Stimulated activated CD8-positive, alpha-beta memory T cell treated with anti-CD3 and anti-CD28 coated beads, Interleukin-2, amount 100 ng/mL, for 1 hour (primary cell): ENCODE results near the gene MOSPD3.

ENCODE experiments used
- DNase-seq, 2 donors: peaks; one replicate each; pipeline ENCODE4 v3.0.0-alpha.2; 2020; ENCODE audit warnings: low read depth in 2 of 2

Gene MOSPD3

DNA sequence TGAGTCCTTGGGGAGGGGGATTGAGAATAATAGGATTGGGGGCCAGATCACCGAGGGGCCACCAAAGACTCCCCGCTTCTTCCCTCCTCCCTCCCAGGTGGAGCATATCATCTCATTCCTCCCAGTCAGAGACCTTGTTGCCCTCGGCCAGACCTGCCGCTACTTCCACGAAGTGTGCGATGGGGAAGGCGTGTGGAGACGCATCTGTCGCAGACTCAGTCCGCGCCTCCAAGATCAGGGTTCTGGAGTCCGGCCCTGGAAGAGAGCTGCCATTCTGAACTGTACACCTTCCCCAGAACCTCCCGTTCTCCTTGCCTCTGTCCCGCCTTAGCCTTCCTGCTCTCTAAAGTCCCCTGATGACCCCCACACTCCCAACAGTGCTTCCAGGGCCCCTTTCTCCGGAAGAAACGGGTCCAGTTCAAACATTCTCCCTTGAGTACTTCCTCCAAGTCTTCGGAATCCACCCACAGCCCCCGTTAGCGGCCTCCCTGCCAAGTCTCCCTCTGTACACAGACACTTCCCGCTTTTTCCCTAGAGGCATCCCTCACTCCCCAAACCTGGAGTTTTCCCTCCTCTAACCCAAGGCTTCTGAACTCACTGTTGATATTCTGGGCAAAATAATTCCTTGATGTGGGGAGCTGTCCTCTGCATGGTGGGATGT lies 22.1 kb upstream of the MOSPD3 start:
- no peak for DNase-seq

DNA sequence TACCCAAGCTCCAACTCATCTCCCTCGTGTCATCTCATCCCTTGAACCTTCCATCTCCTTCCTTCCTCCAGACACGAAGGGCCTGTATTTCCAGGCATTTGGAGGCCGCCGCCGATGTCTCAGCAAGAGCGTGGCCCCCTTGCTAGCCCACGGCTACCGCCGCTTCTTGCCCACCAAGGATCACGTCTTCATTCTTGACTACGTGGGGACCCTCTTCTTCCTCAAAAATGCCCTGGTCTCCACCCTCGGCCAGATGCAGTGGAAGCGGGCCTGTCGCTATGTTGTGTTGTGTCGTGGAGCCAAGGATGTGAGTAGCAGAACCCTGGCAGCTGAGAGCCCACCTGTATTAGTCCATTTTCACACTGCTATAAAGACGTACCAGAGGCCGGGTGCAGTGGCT lies 20.7 kb upstream of the MOSPD3 start:
- no peak for DNase-seq

DNA sequence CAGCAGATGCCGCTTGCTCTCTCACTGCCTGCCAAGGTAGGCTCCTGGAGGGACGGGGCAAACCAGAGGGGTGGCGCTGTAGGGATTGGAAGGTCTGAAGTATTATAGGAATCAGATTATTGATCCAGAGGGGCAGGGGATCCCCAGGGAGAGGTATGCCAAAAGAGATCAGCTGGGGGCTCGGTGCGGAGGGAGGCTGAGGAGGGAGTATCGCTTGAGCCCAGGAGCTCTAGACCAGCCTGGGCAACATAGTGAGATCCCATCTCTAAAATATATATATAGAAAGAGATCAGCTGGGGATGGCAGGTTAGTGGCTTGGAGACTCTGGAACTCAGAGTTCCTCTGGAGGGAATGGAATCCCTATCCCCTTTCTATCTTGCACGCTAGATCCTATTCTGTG lies 17.2 kb upstream of the MOSPD3 start:
- no peak for DNase-seq

DNA sequence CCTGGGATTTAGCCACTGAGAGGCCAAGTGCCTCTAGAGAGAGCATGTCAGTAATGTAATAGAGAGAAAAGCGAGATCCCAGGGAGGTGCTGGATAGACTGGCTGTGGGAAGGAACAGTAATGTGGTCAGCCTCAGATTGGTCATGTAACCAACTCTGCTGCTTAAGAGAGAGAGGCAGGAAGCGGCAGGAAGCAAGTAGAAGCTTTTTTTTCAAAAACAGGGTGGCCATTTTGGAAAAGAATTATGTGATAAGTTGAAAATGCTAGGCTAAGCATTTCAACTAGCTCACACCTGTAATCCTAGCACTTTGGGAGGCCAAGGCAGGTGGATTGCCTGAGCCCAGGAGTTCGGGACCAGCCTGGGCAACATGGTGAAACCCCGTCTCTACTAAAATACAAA lies 13.9 kb upstream of the MOSPD3 start:
- no peak for DNase-seq

DNA sequence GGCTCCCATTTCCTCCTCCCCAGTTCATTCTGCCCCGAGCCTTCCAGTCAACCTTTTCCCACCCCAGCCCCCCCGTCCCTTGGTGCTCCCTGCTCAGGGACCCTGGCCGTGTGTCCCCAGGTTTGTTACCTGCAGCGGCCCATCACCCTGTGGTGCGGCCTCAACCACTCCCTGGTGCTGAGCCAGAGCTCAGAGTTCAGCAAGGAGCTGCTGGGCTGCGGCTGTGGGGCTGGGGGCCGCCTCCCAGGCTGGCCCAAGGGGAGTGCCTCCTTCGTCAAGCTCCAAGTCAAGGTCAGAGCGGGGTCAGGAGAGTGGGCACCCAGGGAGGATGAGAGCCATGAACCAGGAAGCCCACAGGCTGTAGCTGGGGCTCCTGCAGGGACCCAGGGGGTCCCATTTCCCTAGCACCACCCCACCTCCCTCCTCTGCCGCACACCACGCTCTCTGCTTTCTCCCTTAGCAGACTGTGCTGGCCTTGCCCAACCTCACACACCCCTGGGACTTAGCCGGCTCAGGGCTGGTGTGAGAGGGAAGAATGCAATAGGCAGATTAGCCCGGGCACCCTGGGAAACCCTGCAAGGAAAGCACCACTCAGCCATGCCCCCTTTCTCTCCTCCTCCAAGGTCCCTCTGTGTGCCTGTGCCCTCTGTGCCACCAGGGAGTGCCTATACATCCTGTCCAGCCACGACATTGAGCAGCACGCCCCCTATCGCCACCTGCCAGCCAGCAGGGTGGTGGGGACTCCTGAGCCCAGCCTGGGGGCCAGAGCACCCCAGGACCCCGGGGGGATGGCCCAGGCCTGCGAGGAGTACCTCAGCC lies 12.2 kb upstream of the MOSPD3 start:
- DNase-seq, result no peak

DNA sequence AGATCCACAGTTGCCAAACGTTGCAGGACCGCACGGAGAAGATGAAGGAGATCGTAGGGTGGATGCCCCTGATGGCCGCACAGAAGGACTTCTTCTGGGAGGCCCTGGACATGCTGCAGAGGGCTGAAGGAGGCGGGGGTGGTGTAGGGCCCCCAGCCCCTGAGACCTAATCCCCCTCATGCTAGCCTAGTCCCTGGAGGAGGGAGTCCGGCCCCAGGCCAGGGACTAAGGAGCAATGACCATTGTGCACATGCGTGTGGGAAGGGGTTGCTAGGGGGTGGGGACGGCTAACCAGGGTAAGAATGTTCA lies 11.7 kb upstream of the MOSPD3 start:
- DNase-seq, result no peak

DNA sequence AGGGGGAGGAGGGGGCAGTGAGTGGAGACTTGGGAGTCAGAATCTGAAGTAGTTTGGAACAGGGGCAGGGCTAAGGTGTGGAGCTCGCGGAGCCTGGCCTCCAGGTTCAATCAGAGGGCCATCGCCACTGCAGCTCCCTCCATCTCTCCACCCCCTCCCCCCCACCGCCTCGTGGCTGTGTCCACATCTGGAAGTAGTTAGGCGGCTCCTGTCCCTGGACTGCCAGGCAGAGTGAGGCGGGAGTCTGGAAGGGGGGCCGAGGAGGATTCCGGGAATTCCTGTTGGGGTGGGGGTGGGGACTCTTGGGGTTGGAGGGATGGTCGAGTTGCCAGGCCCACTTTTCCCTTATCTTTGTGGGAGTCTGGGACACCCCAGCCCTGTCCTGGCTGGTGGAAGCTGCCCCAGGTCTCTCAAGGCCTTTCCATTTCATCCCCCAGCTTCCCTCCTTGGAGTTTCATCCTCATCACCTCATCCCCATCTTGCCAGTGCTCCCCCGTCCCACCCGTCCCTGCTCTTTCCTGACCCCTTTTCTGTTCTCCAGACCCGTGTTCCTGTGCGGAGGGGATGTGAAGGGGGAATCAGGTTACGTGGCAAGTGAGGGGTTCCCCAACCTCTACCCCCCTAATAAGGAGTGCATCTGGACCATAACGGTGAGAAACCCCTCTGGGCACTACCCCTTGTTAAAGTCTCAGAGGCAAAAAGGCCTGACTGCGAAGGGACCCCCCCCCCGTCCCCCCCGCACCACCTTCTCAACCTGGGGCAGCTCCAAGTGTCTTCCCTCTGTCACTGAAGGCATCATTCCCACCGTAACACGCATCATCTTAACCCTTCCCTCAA lies 9.2 kb upstream of the MOSPD3 start:
- DNase-seq, result no peak

DNA sequence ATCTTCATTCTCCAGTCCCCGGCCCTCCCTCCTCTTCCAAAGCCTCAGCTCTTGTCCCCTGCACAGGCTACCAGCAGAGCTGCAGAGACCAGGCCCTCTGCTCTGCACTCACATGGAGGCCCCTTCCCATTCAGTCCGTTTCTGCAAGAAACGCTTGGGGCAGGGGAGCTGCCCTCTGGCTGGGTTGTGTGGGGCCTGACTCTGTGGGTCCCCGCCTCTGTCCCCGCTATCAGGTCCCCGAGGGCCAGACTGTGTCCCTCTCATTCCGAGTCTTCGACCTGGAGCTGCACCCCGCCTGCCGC lies 8.7 kb upstream of the MOSPD3 start:
- DNase-seq, result no peak

DNA sequence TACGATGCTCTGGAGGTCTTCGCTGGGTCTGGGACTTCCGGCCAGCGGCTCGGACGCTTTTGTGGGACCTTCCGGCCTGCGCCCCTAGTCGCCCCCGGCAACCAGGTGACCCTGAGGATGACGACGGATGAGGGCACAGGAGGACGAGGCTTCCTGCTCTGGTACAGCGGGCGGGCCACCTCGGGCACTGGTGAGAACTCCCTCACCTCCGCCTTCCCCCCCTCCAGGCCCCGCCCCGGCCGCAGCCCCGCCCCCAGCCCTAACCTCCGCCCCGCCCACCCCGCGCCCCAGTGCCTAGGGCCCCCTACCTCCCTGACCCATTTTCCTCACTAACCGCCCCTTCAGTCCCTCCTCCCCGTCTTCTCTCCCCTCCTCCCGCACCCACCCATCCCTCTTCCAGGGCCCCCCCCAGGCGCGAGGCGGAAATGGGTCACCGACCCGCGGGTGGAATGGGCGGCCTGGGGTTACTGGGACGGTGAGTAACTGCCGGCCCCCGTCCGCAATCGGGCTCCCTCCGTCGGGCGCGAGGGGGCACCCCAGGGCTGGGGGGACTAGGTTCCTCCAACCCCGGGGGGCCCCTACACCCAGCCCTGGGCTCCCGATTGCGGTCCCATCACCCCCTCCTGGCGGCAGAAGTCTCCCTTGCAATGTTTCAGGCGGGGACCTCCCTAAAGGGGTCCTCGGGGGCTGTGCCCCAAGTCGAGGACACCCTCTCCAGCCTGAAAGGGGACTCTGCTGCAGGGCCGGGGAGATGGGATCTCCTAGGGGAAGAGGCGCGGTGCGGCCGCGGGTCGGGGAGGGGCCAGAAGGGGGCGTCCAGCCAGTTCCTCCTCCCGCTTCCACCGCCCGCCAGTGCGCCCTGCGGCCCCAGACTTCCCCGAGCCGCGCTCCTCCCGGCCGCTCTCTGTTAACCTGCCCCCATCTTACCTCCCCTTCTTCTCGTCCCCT lies 8.0 kb upstream of the MOSPD3 start:
- peak; percentile 43 to 59 for DNase-seq

DNA sequence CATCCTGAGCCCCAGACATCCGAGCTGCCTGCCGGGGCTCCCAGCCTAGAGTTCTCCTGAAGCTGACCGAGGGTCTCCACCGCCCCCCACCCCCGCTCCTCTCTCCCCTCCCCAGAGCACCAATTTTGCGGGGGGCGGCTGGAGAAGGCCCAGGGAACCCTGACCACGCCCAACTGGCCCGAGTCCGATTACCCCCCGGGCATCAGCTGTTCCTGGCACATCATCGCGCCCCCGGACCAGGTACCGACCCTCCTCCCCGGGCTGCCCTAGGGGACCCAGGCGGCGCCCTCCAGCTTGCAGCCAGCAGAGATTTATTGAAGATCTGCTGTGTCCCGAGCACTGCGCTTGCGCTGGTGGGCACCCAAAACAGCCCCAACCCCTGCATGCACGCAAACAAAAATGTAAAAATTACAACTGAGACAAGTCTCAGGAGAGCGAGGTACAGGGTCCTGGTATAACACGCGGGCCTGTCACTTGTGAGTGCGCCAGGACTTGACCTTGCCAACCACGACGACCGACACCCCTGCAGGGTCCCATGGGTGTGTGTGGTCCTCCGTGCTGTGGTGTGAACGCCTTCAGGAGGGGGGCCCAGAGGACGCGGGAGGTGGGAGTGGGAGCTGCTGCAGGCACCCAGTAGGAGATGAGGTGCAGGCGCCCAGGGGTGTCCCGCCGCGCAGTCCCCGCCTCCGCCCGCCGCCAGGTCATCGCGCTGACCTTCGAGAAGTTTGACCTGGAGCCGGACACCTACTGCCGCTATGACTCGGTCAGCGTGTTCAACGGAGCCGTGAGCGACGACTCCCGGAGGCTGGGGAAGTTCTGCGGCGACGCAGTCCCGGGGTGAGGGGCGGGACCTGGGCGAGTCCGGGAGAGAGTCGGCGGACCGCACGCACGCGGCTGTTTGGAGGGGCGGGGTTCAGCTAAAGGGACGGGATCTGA lies 7.1 kb upstream of the MOSPD3 start:
- DNase-seq, result no peak

DNA sequence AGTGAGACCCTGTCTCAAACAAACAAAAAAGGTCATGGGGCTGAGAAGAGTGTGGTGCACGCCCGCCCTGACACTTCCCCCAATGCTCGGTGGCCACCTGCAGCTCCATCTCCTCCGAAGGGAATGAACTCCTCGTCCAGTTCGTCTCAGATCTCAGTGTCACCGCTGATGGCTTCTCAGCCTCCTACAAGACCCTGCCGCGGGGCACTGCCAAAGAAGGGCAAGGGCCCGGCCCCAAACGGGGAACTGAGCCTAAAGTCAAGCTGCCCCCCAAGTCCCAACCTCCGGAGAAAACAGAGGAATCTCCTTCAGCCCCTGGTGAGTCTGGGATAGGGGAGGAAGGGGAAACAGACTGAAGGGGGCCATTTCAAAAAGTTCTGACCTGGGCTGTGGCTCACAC lies 6.0 kb upstream of the MOSPD3 start:
- DNase-seq, result no peak

DNA sequence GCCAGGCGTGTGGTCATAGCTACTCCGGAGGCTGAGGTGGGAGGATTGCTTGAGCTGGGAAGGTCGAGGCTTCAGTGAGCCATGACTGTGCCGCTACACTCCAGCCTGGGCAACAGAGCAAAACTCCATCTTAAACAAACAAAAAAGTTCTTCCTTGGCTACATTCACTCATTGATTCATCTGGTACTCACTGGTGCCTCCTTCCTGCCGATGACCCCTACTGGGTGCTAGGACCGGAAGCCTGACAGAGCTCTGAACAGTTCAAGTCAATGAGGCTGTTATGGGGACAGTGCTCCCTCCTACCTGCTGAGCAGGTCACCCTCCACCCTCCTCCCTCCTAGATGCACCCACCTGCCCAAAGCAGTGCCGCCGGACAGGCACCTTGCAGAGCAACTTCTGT lies 5.2 kb upstream of the MOSPD3 start:
- no peak for DNase-seq

DNA sequence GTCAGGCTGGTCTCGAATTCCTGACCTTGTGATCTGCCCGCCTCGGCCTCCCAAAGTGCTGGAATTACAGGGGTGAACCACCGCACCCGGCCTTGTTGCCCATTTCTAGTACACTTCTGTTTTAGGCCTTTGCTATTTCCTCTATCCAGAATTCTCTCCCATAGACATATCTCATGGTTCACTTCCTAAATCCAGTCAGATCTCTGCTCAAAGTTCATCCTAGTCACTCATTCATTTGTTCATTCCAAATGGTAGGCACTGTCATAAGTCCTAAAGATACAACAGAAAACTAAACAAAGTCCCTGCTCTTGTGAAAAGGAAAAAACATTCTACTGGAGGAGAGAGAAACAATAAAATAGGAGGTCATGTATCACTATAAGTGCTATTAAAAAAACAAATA lies 2.4 kb upstream of the MOSPD3 start:
- no peak for DNase-seq

DNA sequence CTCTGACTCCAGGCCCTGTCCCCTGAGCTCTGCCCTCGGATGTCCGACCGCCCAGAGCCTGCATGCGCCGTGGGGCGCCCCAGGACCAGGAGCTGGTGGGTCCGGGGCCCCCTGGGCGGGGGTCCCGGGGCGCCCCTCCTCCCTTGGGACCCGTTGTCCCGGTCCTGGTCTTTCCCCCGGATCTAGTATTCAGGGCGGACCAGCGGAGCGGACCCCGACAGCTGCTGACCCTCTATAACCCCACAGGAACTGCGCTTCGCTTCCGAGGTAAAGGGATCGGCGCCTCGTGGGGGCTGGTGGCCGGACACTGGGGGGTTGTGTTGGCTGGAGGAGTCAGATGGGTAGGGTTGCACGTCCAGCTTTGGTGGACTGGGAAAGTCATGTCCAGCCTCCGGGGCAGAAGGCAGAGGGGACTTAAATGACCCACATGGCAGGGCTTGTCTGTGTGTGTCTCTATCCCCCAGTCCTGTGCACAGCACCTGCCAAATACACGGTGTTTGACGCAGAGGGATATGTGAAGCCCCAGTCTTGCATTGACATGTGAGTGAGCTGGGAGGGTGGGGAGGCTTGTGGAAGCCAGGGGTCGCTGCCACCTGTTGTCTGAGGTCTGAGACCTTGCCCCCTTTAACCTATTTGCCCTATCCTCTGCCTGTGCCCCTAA lies 520 bp downstream of the MOSPD3 start:
- DNase-seq, result no peak

DNA sequence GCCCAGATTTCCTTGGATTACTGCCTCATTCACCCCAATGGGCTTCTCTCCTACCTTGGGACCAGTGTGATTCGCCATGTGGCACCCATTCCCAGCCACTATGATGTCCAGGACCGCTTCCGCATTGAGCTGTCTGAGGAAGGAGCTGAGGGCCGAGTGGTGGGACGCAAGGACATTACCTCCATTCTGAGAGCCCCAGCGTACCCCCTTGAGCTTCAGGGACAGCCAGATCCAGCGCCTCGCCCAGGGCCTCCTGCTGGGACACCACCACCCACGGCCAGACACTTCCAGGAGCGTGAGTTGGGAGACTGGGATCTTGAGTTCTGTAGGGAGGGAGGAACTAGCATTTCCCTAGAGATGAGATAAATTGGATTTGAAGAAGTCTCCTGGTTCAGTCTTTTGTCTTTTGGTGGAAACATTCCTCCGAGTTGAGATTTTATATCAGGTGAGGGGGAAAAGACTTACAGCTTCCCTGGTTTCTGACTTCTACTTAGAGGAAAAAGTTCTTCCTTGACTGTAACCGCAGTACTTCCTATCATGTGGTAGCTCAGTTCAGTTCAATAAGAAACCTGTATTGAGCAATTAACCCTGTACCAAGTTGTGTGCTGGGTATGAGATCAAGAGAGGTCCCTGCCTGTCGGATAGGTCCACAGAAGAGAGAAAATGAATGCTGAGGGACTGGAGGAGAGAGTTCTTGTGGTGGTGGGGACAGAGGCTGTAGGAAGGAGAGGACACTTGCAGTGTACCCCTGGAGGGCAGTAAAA lies 1.3 kb downstream of the MOSPD3 start:
- DNase-seq, result no peak

DNA sequence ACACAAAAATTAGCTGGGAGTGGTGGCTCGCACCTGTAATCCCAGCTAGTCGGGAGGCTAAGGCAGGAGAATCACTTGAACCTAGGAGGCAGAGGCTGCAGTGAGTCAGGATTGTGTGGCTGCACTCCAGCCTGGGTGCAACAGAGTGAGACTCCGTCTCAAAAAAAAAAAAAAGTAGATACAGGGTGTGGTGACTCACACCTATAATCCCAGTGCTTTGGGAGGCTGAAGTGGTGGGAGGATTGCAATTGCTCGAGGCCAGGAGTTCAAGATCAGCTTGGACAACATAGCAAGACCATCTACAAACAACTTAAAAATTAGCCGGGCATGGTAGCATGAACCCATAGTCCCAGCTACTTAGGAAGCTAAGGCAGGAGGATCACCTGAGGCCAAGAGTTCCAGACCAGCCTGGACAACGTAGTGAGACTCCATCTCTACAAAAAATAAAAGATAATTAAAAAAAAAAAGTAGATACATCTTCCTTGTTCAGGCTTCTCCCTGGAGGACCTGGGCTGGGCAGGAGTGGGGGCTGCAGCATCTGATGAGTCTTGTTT lies 2.0 kb downstream of the MOSPD3 start:
- DNase-seq, result no peak

DNA sequence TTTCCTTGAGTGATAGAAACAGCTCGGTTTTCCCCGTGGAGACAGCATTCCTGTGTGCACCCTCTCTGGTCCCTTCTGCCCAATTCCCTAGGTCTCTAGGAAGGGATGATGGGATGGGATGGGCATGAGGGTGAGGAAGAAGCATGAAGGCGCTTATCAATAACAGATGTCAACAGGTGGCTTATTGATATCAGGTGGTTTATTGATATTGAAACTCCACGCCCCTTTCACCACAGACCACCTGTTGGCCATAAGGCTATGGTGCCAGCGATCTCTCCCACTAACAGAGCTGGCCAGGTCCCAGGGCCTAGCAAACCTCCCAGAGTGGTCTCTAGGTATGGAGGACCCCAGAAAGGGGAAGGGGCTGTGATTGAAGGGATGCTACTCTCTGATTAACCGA lies 7.9 kb downstream of the MOSPD3 start:
- DNase-seq, result no peak

DNA sequence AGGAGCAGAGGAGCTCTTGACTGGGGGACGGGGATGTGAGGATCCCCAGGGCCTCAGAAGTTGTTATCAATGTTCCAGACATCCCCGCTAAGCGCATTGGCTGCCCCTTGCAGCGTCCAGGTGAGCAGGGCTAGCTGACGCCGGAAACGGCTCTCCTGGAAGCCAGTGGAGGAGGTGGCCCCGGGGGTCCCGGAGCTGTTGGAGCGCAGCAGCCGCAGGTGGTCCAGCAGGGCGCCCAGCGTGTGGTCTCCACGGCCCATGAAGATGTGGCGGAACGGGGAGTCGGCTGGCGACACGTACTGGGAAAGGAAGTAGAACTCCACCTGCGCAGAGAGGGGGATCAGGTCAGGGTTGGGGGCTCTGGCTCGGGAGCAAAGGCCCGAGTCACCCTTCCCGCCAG lies 8.5 kb downstream of the MOSPD3 start:
- DNase-seq, result no peak

DNA sequence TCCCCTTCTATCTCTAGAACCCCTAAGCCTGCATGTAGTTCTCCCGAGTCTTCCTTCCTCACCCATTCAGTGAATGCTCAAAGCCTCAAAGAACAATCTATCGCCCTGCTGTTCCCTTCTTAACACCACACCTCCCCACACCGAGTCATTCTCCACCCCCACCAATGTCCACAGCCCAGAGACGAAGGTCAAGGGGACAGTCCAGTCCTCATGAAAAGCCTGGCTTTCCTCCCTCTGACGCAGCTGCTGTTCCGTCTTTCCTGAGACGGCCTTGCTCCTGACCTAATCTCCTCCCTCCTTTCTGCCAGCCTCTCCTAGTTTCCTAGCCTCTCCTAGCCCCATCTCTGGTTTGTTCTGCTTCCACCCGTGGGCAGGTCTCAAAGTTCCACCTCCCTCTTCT lies 9.2 kb downstream of the MOSPD3 start:
- no peak for DNase-seq
